Epithelial cell of esophagus (primary cell): ENCODE data around the gene ROBO1.
A peak's percentile ranks its signal among the peaks of the same experiment; 100 is the strongest.

Experiments
- DNase-seq: peaks from one replicate; pipeline ENCODE4 v3.0.0; 2010; ENCODE audit warnings: low read depth
- H3K4me3 ChIP-seq: 2 replicates; pipeline ENCODE4 v1.5.1; 2011; ENCODE audit warnings: mild to moderate bottlenecking, low read length, control low read depth
- TF ChIP-seq, protein P1 (sequence below): IDR thresholded peaks from 2 replicates; pipeline ENCODE4 v1.5.1; 2011; ENCODE audit warnings: low read depth, mild to moderate bottlenecking, low read length, control low read depth, inconsistent platforms; ENCODE audit not compliant: insufficient read depth; ENCODE audit errors: missing control alignments

ROBO1 gene

DNA sequence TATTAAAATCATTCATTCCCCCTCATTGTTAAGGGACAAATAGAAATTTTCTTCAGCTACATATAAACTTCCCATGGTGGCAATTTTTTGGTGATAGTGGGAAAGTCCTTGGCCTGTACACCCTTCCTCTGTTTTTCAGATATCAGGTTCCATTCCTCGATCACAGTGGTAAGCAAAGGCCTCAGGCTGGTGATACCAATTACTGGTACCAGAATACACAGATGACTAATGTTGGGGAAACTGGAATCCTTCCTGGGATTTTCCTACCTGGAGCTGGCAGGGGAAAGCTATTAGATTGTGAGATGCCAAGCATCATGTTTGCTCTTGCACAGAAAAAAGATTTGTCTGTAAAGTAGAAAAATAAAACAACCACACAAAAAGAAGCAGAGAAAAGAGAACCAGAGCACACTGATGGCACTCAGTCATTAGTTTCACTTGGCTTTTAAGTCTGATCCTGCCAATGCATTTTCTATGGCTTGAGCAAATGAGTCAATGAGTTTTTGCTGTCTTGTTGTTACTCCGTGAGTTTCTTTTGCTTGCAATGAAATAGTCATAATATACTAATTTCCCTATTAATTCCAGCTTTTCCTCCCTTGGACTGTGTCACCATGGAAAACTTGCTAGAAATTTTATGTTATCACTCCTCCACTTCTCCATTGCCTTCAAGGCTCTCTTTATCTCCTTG, 795.0 kb downstream of the ROBO1 start:
- TF ChIP-seq, protein P1, sequence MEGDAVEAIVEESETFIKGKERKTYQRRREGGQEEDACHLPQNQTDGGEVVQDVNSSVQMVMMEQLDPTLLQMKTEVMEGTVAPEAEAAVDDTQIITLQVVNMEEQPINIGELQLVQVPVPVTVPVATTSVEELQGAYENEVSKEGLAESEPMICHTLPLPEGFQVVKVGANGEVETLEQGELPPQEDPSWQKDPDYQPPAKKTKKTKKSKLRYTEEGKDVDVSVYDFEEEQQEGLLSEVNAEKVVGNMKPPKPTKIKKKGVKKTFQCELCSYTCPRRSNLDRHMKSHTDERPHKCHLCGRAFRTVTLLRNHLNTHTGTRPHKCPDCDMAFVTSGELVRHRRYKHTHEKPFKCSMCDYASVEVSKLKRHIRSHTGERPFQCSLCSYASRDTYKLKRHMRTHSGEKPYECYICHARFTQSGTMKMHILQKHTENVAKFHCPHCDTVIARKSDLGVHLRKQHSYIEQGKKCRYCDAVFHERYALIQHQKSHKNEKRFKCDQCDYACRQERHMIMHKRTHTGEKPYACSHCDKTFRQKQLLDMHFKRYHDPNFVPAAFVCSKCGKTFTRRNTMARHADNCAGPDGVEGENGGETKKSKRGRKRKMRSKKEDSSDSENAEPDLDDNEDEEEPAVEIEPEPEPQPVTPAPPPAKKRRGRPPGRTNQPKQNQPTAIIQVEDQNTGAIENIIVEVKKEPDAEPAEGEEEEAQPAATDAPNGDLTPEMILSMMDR: no peak
- peak; percentile 85 for DNase-seq
- no peak overlapping the region for H3K4me3 ChIP-seq

DNA sequence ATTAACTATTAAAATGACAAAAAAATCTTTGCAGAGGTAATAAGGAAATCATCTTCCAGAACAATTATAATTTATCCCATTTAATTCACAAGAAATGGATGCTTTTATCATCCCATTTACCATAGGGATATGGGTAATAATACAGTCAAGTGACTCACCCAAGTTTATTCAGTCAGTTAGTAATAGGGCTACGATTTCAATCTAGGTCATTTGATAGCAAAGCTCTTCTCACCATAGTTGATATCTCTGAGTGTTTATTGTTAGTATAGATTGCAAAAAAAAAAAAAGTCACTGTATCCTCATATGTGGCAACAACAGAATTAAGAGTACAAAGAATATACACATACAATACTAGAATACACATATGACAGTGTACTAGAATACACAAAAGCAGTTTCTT, 797.1 kb downstream of the ROBO1 start:
- TF ChIP-seq, protein P1: no peak
- no peak overlapping the region for H3K4me3 ChIP-seq
- DNase-seq: peak; percentile 35

GRCh38 chr3:78969483-78969882, 798.3 kb downstream of the ROBO1 start:
- H3K4me3 ChIP-seq: no peak overlapping the region
- DNase-seq: peak; percentile 38
- TF ChIP-seq, protein P1: no peak

- TF ChIP-seq, protein P1: no peak
- peak; percentile 33 for DNase-seq
- H3K4me3 ChIP-seq: no peak overlapping the region
Measured at GRCh38 chr3:78967061-78967460, 800.7 kb downstream of the ROBO1 start.

DNA sequence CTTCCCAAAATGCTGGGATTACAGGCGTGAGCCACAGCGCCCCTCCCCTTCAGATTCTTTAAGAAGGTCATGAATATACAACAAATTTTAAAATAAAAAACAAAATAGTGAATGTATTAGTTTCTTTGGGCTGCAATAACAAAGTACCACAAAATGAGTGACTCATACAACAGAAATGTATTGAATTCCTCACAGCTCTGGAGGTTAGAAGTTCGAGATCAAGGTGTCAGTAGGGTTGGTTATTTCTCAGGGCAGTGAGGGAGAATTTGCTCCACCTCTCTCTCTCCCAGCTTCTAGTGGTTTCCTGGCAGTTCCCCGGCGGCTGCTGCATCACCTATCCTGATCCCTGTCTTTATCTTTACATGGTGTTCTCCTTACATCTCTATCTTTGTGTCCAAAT, 804.0 kb downstream of the ROBO1 start:
- TF ChIP-seq, protein P1: no peak
- no peak for DNase-seq
- no peak overlapping the region for H3K4me3 ChIP-seq

DNA sequence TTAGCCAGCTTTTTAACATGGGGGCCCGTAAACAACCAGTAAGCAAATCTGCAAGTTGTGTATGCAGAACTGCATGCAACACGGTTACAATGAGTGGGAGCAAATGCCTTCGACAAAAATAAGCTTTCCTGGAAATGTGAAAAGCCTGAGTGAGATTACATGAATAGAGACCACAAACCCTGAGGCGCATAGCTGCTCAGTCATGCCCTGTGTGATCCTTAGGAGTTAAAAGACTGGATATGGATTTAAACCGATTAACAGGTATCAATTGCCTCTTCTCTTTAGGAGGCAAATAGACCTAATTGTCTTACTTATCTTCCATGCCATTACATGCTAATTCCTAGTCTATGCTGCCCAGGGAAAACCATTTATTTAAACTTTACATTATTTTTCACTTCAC, 810.3 kb downstream of the ROBO1 start:
- TF ChIP-seq, protein P1: no peak
- no peak overlapping the region for H3K4me3 ChIP-seq
- DNase-seq: no peak

DNA sequence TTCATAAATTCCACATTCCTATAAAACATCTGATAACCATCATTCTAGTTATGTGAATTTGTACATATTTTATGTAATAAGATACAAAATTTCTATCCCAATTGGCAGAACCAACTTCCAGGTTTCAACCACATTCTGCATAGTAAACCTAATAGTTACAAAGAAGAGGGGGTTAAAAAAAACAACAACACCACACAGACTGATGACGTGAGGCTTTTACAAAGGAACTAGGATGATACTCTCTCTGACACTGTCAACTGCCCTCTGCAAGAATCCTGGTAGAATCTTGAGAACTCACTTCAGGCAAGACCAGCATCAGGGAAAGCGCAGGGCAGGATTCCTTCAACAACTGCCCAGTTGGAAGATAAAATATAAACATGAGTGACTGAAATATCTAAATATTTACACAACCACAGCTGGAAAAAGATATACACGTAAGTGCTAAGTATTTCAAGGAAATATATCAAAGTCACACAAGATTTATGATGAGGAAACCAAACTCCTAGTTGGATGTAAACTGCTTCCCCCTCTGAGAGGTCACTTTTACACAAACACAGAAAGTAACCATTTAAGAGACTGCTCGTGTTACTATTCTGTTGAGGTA, 816.4 kb downstream of the ROBO1 start:
- DNase-seq: no peak
- TF ChIP-seq, protein P1: no peak
- no peak overlapping the region for H3K4me3 ChIP-seq
